NCI-H146 (cell line): ENCODE results near the gene GRSF1.
"Not testable (repeated sequence)": the region's sequence is repeated elsewhere in the genome, so short reads cannot be mapped to it uniquely, and the experiment has no call there.

ENCODE experiments used
- DNase-seq: peaks from one replicate; lab custom pipeline; 2025; lab: John Stamatoyannopoulos, UW

Gene GRSF1

GRCh38 chr4:70833675-70834074 is 6.0 kb downstream of the GRSF1 start:
- DNase-seq: no peak

DNA sequence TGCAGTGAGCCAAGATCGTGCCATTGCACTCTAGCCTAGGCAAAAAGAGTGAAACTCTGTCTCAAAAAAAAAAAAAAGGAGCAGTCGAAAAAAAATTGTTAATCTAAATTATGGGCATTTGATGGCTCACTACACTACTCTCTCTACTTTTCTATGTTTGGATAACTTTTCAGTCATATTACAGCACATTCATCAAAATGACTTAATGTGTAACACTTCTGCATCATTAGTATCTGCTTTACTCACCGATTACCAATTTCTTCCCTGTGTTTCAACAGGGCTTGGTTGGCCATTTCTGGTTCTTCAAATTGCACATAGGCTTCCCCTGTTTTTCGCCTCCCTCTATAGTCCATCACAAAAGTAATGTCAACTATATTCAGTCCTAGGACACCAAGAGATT is 8.4 kb downstream of the GRSF1 start:
- DNase-seq: no peak

GRCh38 chr4:70830054-70830453 is 9.6 kb downstream of the GRSF1 start:
- no peak for DNase-seq

DNA sequence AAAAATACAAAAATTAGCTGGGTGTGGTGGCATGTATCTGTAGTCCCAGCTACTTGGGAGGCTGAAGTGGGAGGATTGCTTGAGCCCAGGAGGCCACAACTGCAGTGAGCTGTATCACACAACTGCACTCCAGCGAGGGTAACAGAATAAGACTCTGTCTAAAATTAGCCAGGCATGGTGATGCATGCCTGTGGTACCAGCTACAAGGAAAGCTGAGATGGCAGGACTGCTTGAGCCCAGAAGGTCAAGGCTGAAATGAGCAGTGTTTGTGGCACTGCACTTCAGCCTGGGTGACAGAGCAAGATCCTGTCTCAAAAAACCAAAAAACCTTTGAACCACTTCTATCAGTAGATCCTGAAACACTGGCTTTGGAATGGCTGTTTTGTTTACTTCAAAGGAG is 10.2 kb downstream of the GRSF1 start:
- DNase-seq: no peak

DNA sequence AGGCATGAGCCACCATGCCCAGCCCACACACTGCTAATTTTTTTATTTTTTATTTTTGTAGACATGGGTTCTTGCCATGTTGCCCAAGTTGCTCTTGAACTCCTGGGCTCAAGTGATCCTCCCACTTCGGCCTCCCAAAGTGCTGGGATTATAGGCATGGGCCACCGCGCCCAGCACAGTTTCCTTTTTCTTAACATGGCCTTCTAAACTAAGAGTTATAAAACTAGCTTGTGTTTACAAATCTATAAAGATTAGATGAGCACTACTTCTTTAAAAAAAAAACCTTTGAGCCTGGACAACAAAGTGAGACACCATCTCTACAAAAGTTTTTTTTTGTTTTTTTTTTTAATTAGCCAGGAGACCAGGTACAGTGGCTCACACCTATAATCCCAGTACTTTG is 10.7 kb downstream of the GRSF1 start:
- DNase-seq: no peak

- no peak for DNase-seq
Observed at GRCh38 chr4:70818921-70819320, 20.8 kb downstream of the GRSF1 start.

GRCh38 chr4:70818173-70818855 is 21.4 kb downstream of the GRSF1 start:
- DNase-seq: no peak

DNA sequence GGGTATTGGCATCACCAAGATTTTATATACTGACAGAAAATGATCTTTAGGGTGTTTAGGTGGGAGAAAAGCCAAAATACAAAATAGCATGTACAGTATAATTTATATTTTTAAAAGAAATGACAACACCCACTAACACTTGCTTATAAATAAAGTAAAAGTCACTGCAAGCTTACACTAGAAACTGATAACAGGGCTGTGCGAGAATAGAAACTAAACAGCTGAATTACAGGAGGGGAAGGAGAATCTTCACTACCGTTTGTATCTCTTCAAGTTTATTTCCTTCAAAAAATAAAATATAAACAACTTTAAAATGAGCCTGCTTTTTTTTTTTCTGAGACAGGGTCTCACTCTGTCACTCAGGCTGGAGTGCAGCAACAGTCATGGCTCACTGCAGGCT is 22.8 kb downstream of the GRSF1 start:
- no peak for DNase-seq

DNA sequence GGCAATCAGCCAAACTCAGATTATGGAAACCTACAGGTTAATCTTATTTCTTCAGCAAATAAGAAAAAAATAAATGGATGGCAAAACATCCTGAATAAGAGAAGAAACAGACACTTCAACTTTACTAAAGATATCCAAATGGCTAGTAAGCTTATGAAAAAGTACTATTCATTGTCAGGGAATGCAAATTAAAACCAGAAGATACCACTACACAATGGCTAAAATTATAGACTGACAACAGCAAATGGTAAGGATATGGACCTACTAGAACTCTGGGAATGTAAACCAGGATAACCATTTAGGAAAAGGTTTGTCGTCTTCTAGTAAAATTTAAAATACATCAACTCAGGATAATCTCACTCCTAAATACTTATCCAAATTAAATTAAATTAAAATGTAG is 24.3 kb downstream of the GRSF1 start:
- DNase-seq: no peak

DNA sequence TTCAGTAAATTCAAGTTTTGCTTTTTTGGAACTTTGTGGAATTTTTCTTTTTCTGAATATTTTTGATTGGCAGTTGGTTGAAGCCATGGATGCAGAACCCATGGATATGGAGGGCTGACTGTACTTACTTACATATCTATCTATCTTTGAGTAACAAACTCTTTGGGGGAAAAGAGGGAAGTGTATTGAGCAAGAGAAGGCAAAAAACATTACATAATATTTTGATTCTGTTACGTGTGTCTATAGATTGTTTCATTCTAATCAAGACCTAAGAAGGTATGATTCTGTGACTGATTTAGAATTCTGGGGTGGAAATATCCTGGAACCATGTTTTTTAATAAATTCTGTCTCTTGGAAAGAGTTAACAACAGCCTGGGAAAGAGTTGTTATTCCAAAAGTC is 31.5 kb downstream of the GRSF1 start:
- no peak for DNase-seq

GRCh38 chr4:70802928-70803580 is 36.6 kb downstream of the GRSF1 start:
- DNase-seq: peak; percentile 42

DNA sequence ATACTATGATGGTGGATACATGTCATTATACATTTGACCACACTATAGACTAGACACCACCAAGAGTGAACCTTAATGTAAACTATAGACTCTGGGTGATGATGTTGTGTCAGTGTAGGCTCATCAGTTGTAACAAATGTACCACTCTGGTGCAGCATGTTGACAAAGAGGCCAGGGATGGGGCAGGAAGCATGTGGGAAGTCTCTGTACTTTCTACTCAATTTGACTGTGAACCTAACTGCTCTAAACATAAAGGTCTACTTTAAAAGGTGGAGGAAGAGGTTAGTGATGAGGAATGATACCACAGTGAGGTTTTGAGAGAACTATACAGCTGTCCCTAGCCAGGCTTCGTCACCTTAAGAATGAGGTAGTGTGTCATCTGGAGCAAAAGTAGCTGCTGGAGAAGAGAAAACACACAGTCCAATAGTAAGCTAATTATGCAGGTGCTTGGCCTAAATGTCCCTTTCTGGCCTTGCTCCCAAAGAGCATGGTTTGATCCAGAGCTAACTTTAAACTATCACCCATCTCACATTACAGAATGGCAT is 38.4 kb downstream of the GRSF1 start:
- no peak for DNase-seq

GRCh38 chr4:70793626-70794025 is 46.1 kb downstream of the GRSF1 start:
- no peak for DNase-seq

GRCh38 chr4:70788733-70789132 is 51.0 kb downstream of the GRSF1 start:
- no peak for DNase-seq

- no peak for DNase-seq
Observed at GRCh38 chr4:70787496-70787895, 52.2 kb downstream of the GRSF1 start.

DNA sequence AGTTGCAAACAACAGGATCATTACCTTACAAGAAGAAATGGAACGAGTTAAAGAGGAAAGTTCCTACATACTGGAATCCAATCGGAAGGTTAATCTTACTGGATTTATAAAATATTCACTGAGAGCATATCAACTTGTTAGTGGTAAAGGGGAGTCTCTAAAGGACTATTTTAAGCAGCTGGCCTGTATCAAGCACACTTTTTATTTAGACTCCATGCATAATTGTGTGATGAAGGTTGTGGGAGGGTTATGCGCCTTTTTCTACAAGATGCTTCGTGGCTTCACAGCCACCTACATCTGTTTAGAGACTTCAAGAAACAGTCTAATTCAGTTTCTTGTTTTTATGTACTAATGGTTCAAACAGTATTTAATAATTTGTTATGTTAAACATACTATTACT is 56.6 kb downstream of the GRSF1 start:
- no peak for DNase-seq

DNA sequence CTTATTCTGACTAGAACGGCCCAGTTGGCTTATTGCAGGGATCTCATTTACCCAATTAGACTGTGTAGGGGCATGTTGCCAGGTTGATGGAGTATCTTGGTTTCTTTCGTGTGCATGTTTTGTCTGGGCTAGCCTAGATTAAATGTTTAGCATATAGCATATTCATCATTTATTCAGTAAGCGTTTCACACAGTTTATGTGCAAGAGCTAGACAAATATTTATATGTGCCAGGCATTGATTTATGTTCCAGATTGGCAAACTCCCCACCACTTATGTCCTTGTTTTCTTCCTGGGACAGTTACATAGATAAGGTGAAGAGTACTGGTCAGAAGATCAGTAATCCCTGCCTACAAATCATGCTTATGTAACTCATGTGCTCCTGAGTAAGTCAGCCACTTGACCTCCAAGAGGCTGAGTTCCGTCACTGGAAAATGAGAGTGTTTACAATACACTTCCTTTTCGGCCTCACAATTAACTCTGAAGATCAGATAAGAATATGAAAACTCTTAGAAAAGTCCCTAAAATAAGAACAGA is 60.7 kb downstream of the GRSF1 start:
- DNase-seq: no peak

DNA sequence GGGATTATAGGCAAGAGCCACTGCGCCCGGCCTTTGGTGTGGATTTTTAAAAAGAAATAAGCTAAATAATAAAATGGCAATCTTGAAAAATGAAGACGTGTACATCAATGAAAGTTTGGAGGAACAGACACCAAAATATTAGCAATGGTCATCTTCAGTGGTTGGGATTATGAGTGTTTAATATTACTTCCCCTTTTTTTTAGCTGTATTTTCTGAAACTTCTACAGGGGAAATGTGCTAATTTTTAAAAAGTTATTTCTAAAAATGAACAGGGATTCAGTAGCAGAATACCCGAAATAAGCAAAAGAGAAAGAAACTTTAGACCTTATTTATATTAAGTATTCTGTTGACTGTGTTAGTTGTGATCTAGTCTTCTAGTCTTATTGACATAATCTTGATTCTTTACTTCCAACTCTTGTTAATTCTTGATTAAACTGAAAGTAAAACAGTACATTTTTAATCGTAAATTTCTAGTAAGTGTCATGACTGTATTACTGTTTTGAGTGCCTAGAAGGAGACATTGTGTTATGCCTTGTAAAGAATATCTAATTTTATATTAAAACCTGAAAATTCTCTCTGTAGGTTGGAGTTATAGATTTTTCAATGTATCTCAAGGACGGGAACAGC is 66.6 kb downstream of the GRSF1 start:
- DNase-seq: no peak

- DNase-seq: not testable (repeated sequence)
Observed at GRCh38 chr4:70769396-70769795, 70.3 kb downstream of the GRSF1 start.

GRCh38 chr4:70768301-70768948 is 71.3 kb downstream of the GRSF1 start:
- no peak for DNase-seq
